Measurements from ENCODE around the gene SORCS3.
"Not testable (repeated sequence)": the region's sequence is repeated elsewhere in the genome, so short reads cannot be mapped to it uniquely, and the experiment has no call there.

The SORCS3 gene

DNA sequence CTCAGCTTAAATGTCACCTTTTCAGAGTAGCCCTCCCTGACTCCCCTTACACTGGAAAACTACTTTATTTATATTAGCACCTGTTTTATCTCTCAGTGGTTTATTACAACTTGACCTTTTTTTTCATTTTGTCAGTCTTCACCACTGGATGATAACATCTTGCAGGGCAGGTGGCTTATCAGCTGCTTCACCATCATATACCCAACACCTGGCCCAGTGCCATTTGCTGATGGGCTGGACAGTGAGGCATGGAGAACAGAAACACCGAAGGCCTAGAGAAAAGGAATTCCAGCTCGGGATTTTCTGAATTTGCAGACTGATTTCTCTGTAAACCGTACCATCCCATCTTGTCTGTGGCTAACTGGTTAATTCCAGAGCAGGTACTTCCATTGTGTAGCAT is 48.5 kb downstream of the SORCS3 start:
- Mint-ChIP-seq H3K27ac (no peak overlapping the region), H3K27me3 (peaks cover 18 to 26% of the 10 kb centered on the region in 2 donors), H3K36me3 (no peaks in the 10 kb centered on the region), H3K4me3 (no peak overlapping the region), H3K4me1 (no peaks in the 10 kb centered on the region), H3K9me3 (peaks cover 2 to 5% of the 10 kb centered on the region in 2 donors)
- no peak for DNase-seq
- ATAC-seq (replicated peaks), result no peak

DNA sequence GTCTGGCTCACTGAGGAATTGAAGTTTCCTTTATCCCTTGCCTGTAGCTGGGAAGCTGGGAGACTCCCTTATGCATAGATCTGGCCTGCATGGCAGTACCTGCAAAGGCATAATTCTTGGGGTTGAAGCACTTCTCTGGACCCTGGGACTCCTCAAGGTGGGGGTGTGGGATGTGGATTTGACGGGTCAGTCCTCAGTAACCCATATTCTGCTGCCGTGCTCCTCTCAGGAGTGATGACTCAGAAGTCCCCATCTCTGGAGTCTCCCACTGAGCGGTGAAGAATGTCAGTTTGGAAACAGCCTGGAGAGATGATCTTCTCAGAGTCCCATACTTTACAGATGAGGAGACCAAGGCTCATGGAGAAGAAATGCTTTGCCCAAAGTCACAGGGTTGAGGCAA is 49.0 kb downstream of the SORCS3 start:
- H3K27me3 Mint-ChIP-seq, result peaks cover 18 to 26% of the 10 kb centered on the region in 2 donors
- H3K9me3 Mint-ChIP-seq, result peaks cover 2 to 5% of the 10 kb centered on the region in 2 donors
- DNase-seq (no peak), ATAC-seq (replicated peaks) (no peak)
- H3K4me3 Mint-ChIP-seq, result no peak overlapping the region
- no peak overlapping the region for H3K27ac Mint-ChIP-seq
- no peaks in the 10 kb centered on the region for H3K36me3 Mint-ChIP-seq
- H3K4me1 Mint-ChIP-seq, result no peaks in the 10 kb centered on the region

DNA sequence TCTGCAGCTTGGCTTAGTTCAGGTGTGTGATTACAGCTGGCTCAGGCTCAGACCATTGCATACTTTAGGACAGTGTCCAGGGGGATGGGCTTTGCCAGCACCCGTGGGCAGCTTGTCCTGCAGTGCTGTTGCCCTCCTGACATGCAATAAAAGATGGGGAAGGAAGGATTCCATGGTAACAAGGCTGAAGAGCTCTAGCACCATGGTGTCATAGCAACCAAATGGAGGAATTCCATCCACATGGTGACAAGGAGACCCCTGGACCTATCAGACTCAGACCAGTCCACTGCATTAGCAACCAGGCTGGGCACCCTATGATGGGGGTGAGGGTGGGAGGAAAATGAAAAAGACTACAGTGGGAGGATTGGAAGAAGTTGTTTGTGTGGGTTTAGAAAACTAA is 49.9 kb downstream of the SORCS3 start:
- Mint-ChIP-seq H3K9me3 (peaks cover 2 to 5% of the 10 kb centered on the region in 2 donors), H3K4me1 (no peaks in the 10 kb centered on the region), H3K4me3 (no peak overlapping the region), H3K27me3 (peaks cover 18 to 26% of the 10 kb centered on the region in 2 donors), H3K27ac (no peak overlapping the region), H3K36me3 (no peaks in the 10 kb centered on the region)
- ATAC-seq (replicated peaks) (no peak), DNase-seq (no peak)

DNA sequence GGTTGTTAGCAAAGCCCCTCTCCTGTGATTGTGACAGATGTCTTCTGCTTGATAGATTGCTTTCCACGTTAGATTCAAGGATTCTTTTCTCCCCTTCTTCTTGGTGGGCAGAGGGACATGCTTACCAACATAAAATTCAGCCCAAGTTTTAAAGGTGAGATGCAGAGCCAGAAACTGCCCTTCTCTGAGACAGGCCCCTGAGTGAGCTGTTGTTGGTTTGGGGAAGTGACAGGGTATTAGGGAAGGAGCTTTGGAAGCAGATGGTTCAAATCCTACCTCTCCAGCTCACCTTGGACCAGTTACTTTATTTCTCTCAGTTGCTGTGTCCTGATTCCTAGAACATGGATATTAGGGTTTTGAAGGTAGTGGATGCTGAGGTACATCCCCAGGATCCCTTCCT is 53.0 kb downstream of the SORCS3 start:
- Mint-ChIP-seq H3K4me1 (no peaks in the 10 kb centered on the region), H3K9me3 (peaks cover 0 to 2% of the 10 kb centered on the region in 2 donors), H3K4me3 (no peak overlapping the region), H3K27me3 (peaks cover 3 to 13% of the 10 kb centered on the region in 2 donors), H3K36me3 (no peaks in the 10 kb centered on the region), H3K27ac (no peak overlapping the region)
- DNase-seq, result no peak
- no peak for ATAC-seq (replicated peaks)

DNA sequence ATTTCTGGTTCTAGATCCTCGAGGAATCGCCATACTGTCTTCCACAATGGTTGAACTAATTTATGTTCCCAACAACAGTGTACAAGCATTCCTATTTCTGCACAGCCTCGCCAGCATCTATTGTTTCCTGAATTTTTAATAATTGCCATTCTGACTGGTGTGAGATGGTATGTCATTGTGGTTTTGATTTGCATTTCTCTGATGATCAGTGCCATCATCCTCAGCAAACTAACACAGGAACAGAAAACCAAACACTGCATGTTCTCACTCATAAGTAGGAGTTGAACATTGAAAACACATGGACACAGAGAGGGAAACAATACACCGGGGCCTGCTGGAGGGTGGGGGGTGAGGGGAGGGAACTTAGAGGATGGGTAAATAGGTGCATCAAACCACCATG is 62.2 kb downstream of the SORCS3 start:
- not testable (repeated sequence) for H3K4me3 Mint-ChIP-seq; DNase-seq; H3K4me1 Mint-ChIP-seq; H3K9me3 Mint-ChIP-seq; H3K27ac Mint-ChIP-seq; H3K36me3 Mint-ChIP-seq; H3K27me3 Mint-ChIP-seq; ATAC-seq (replicated peaks)

DNA sequence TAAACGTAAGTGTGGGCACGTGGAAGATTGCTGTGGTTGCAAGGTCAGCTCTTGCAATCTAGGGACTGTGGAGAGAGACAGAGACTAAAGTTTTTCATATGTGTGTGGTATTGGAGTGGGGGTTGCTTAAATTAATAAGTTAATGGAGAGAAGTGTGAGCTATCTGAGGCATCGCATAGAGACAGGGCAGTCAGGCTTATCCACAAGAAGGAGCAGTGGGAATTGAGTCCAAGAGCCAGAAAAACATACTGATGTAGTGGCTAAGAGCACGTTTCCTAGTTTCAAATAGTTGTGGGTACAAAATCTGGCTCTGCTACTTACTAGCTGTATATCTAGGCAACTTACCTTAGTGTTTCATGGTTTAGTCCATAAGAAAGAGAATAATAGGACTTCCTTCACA is 65.8 kb downstream of the SORCS3 start:
- H3K27ac Mint-ChIP-seq, result no peak overlapping the region
- DNase-seq (no peak), ATAC-seq (replicated peaks) (no peak)
- H3K4me3 Mint-ChIP-seq, result no peak overlapping the region
- H3K4me1 Mint-ChIP-seq, result no peaks in the 10 kb centered on the region
- peaks cover 0 to 6% of the 10 kb centered on the region in 2 donors for H3K27me3 Mint-ChIP-seq
- peaks cover 2 to 3% of the 10 kb centered on the region in 2 donors for H3K9me3 Mint-ChIP-seq
- no peaks in the 10 kb centered on the region for H3K36me3 Mint-ChIP-seq

DNA sequence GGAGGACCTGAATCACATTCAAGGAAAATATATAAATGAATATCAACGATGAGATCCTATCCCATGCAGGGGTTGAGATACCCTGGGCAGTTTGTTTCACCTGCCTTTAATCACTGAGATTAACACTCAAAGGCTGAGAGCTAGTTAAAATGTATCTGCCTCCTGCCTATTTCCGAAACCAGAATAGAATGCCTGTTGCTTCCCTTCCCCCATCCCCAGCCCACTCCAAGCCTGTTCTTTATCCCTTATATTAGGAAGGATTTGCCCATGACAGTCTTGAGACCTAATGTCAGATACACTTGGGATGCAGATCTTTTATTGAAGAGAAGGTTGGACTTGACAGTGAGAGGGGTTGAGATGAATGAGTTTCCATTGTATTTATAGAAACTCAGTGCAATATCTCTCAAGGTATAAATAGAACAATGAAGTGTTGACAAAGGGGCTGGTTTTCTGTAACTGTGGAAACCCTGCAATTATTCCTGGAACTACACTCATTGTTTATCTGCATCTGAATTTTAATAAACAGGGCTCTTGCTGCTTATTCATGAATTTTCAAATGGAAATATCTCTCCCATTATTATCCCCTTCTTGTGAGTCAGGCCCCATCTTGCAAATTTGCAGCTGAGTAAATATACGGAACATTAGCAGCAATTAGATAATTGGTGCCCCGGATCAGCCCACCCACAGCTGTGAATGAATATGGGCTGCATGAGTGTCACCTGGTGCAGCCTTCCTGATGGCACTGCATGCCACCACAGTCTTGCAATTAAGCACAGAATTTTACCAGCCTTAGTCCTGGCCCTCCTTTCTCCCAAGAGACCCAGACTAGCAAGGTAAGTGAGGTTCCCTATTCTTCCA is 66.7 kb downstream of the SORCS3 start:
- no peak overlapping the region for H3K4me3 Mint-ChIP-seq
- H3K27me3 Mint-ChIP-seq, result peaks cover 0 to 6% of the 10 kb centered on the region in 2 donors
- H3K4me1 Mint-ChIP-seq, result no peaks in the 10 kb centered on the region
- DNase-seq (no peak), ATAC-seq (replicated peaks) (no peak)
- H3K9me3 Mint-ChIP-seq, result peaks cover 2 to 3% of the 10 kb centered on the region in 2 donors
- H3K27ac Mint-ChIP-seq, result no peak overlapping the region
- no peaks in the 10 kb centered on the region for H3K36me3 Mint-ChIP-seq

DNA sequence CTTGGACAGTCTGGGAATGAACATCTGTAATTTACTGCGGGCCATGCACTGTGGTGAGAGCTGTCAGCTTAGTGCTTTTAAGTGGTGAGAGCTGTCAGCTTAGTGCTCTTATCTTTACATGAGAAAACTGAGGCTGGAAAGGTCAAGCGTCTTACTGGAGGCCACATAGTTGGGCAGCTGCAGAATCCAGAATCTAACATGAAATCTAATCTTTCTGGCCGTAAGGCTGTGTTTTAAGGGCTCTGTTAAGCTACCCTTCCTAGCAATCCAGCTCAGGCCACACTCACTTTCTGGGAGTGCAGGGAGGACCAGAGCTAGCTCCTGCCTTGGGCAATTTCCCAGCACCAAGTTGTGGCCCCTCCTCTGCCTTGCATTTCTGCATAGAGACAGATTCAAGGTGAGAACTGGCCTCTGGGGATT is 70.2 kb downstream of the SORCS3 start:
- DNase-seq (no peak), ATAC-seq (replicated peaks) (no peak)
- Mint-ChIP-seq H3K4me3 (no peak overlapping the region), H3K36me3 (no peaks in the 10 kb centered on the region), H3K27ac (no peak overlapping the region), H3K9me3 (peaks cover 0 to 3% of the 10 kb centered on the region in 2 donors), H3K27me3 (peaks cover 0 to 11% of the 10 kb centered on the region in 2 donors), H3K4me1 (no peaks in the 10 kb centered on the region)

DNA sequence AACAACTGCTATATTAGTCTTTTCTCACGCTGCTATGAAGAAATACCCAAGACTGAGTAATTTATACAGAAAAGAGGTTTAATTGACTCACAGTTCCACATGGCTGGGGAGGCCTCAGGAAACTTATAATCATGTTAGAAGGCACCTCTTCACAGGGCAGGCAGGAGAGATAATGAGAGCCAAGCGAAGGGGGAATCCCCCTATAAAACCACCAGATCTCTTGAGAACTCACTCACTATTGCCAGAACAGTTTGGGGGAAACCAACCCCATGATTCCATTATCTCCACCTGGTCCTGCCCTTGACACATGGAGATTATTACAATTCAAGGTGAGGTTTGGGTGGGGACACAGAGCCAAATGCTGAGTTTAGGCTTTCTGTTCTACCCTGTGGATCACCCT is 89.5 kb downstream of the SORCS3 start:
- H3K27me3 Mint-ChIP-seq; H3K4me1 Mint-ChIP-seq; H3K4me3 Mint-ChIP-seq; H3K36me3 Mint-ChIP-seq; H3K27ac Mint-ChIP-seq; DNase-seq; H3K9me3 Mint-ChIP-seq; ATAC-seq (replicated peaks): not testable (repeated sequence)

DNA sequence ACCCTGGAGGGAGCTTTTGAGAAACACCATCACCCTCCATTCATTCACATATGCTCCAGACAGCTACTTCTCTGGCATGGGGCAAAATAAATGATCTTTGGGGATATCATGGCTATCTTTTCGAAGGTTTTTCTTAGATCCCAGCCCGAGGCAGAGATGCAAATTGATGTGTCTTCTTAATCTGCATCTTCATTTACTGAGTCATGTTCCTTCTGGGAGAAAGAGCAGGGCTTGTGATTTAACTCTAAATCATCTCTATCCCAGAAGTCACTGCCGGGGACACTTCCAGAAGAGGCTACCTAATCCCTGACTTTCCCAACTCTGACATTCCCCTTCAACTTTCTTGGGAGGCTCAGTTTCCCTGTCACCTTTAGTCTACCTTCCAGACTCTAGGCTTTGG is 90.1 kb downstream of the SORCS3 start:
- Mint-ChIP-seq H3K4me3 (no peak overlapping the region), H3K27me3 (peaks cover 6 to 9% of the 10 kb centered on the region in 2 donors), H3K4me1 (no peaks in the 10 kb centered on the region), H3K27ac (no peak overlapping the region), H3K36me3 (no peaks in the 10 kb centered on the region), H3K9me3 (peaks cover 0 to 4% of the 10 kb centered on the region in 2 donors)
- ATAC-seq (replicated peaks), result no peak
- DNase-seq, result no peak

DNA sequence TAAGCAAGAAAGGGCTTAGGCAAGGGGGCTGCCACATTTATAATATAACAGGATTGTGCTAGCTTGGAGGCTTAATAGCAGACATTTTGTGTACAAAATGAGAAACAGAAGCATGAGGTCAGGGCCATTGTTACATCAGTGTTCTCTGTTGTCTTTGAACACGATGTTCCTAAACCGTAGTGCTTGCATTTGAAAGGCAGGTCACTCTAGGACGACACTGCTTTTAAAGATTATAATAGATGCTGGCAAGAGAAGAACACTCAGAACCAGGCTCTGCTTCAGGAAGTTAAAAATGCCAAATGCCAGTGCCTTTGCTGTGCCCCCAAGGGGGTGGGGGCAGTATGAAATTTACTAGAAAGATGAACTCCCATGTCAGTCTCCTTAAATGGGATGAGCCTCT is 91.1 kb downstream of the SORCS3 start:
- Mint-ChIP-seq H3K27ac (no peak overlapping the region), H3K36me3 (no peaks in the 10 kb centered on the region)

DNA sequence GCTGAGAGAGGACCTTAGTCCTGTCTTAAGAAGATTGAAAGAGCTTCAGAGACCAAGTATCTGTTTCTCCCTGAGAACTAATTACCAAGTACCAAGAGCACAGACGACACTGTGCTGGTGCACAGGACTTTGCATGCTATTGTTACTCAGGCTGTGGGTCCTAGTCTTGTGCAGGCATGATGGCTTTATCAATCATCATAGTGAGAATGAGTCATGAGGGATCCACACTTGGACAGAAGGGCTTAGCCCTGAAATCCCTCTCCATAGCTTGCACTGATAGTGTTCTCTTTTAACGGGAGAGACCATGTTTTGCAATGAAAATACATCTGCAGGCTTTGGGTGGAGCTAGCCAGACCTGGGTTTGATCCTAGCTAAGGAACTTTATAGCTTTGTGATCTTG is 93.3 kb downstream of the SORCS3 start:
- no peak for DNase-seq
- no peak for ATAC-seq (replicated peaks)
- H3K9me3 Mint-ChIP-seq, result peaks cover 0 to 2% of the 10 kb centered on the region in 2 donors
- no peak overlapping the region for H3K27ac Mint-ChIP-seq
- peaks cover 6 to 10% of the 10 kb centered on the region in 2 donors for H3K27me3 Mint-ChIP-seq
- no peaks in the 10 kb centered on the region for H3K4me1 Mint-ChIP-seq
- H3K36me3 Mint-ChIP-seq, result no peaks in the 10 kb centered on the region
- no peak overlapping the region for H3K4me3 Mint-ChIP-seq

More for the DNA sequence above, 91.1 kb downstream of the SORCS3 start:
- peaks cover 0 to 2% of the 10 kb centered on the region in 2 donors for H3K9me3 Mint-ChIP-seq
- no peak for ATAC-seq (replicated peaks)
- no peaks in the 10 kb centered on the region for H3K4me1 Mint-ChIP-seq
- no peak for DNase-seq
- H3K27me3 Mint-ChIP-seq, result peaks cover 6 to 10% of the 10 kb centered on the region in 2 donors
- H3K4me3 Mint-ChIP-seq, result no peak overlapping the region

DNA sequence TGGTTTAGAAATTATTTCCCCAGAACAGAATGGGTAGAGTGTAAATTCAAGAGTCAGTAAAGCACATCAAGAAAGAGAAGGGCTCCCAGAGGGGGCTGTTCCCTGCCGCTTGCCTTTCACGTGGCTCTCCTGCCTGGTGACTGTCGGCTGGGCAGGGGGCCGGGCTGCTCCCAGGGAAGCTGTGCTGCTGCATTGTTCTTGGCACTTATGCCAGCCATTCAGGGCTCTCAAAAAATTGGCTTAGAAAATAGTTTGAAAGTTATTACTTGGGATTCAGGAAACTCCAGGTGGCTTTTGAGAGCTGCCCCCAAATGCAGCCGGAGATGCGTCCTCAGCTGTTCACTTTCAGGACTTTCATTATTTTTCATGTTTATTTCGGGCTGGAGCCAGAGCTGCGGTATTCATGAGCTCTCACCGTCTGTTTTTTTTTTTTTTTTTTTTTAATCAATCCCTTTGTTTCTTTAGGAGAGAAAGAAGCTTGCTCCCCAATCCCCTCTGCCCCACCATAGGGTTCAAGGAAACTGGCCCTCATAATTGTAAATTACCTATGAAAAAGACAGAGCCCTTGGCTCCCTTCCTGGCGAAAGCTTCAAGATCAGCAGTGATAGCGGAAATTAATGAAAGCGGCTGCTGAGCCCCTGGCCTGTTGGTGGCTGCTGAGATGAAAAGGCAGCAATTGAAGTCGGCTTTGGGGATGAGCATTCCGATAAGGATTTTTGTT is 94.1 kb downstream of the SORCS3 start:
- DNase-seq (no peak), ATAC-seq (replicated peaks) (no peak)
- H3K27ac Mint-ChIP-seq, result no peak overlapping the region
- H3K4me1 Mint-ChIP-seq, result no peaks in the 10 kb centered on the region
- peaks cover 0 to 2% of the 10 kb centered on the region in 2 donors for H3K9me3 Mint-ChIP-seq
- peaks cover 6 to 10% of the 10 kb centered on the region in 2 donors for H3K27me3 Mint-ChIP-seq
- H3K4me3 Mint-ChIP-seq, result no peak overlapping the region
- H3K36me3 Mint-ChIP-seq, result no peaks in the 10 kb centered on the region

DNA sequence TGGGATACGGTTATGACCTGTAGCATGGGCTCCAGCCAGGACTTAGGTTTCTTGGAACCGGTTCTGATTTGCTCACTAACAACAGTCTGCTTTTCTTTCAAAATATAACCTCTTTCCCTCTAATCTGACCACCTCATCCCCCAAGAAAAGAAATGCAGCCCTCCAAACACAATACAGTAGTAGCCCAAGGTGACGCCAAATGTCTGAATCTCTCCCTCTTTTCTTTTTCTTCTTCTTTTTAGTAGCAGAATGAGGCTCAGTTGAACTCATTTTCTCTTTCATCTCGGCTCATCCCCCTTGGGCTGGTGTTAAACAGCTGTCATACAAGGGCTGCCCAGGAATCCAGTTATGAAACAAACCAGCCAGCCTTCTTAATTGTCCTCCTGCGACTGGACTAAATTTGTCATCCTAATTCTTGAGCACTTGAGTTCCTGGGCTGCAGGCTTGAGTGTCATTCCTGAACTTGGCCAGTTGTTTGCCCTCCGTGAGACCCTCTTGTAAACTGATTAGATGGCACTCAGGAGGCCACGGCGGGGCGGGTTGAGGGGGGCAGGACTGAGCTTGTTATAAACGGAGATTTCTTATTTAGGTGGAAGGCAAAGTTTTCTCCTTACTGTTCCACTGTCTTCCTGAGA is 94.8 kb downstream of the SORCS3 start:
- H3K4me1 Mint-ChIP-seq, result no peaks in the 10 kb centered on the region
- H3K27ac Mint-ChIP-seq, result no peak overlapping the region
- no peak overlapping the region for H3K4me3 Mint-ChIP-seq
- H3K27me3 Mint-ChIP-seq, result peaks cover 6% of the 10 kb centered on the region in 2 donors
- no peak for DNase-seq
- H3K9me3 Mint-ChIP-seq, result peaks cover 0 to 2% of the 10 kb centered on the region in 2 donors
- no peak for ATAC-seq (replicated peaks)
- no peaks in the 10 kb centered on the region for H3K36me3 Mint-ChIP-seq

All from stimulated activated naive B cell treated with anti-CD40 and anti-IgM and Interleukin-4, amounts not matched to agents 10 μg/mL and 1 μg/mL and 100 μg/mL, for 72 hours (primary cell).